Measurements from ENCODE around the gene UGT1A4.

The UGT1A4 gene

GRCh38 chr2:233800208-233800607 is 81.7 kb downstream of the UGT1A4 start:
- H3K4me3 ChIP-seq (ENCODE audit: low read depth, low read length): no peak overlapping the region
- DNase-seq (ENCODE audit: low read depth): no peak
- no peak for TF ChIP-seq CTCF (IDR thresholded peaks at IDR 0.05; ENCODE audit: control insufficient read depth, extremely low read depth, insufficient read depth)

GRCh38 chr2:233801357-233802131 is 83.0 kb downstream of the UGT1A4 start:
- no peak for TF ChIP-seq CTCF (IDR thresholded peaks at IDR 0.05; ENCODE audit: control insufficient read depth, extremely low read depth, insufficient read depth)
- H3K4me3 ChIP-seq (ENCODE audit: low read depth, low read length): no peak overlapping the region
- DNase-seq (ENCODE audit: low read depth): no peak

GRCh38 chr2:233802132-233802815 is 83.7 kb downstream of the UGT1A4 start:
- no peak for DNase-seq (ENCODE audit: low read depth)
- TF ChIP-seq CTCF (IDR thresholded peaks at IDR 0.05; ENCODE audit: control insufficient read depth, extremely low read depth, insufficient read depth): no peak

GRCh38 chr2:233803292-233803911 is 84.9 kb downstream of the UGT1A4 start:
- H3K4me3 ChIP-seq (ENCODE audit: low read depth, low read length): no peak overlapping the region
- no peak for TF ChIP-seq CTCF (IDR thresholded peaks at IDR 0.05; ENCODE audit: control insufficient read depth, extremely low read depth, insufficient read depth)
- DNase-seq (ENCODE audit: low read depth): no peak

More at GRCh38 chr2:233802132-233802815, 83.7 kb downstream of the UGT1A4 start:
- H3K4me3 ChIP-seq (ENCODE audit: low read depth, low read length): no peak overlapping the region

GRCh38 chr2:233803994-233804393 is 85.5 kb downstream of the UGT1A4 start:
- TF ChIP-seq CTCF (IDR thresholded peaks at IDR 0.05; ENCODE audit: control insufficient read depth, extremely low read depth, insufficient read depth): no peak
- DNase-seq (ENCODE audit: low read depth): no peak
- no peak overlapping the region for H3K4me3 ChIP-seq (ENCODE audit: low read depth, low read length)

GRCh38 chr2:233807215-233807865 is 88.8 kb downstream of the UGT1A4 start:
- DNase-seq (ENCODE audit: low read depth): no peak
- TF ChIP-seq CTCF (IDR thresholded peaks at IDR 0.05; ENCODE audit: control insufficient read depth, extremely low read depth, insufficient read depth): no peak
- H3K4me3 ChIP-seq (ENCODE audit: low read depth, low read length): no peak overlapping the region
